RWPE2 (cell line): ENCODE data around the gene SLC23A1.
"Not testable (repeated sequence)": the region's sequence is repeated elsewhere in the genome, so short reads cannot be mapped to it uniquely, and the experiment has no call there.

Experiments used
- ATAC-seq: fragments of 200-7000 bp; cut with Tn5 transposase; 3 replicates; pipeline ENCODE4 v1.9.1; 2021; ENCODE audit warnings: low read depth
- DNase-seq: peaks from one replicate; pipeline ENCODE4 v3.0.0-alpha.2; 2020; ENCODE audit warnings: low spot score
- H3K27ac ChIP-seq: fragments of 450-650 bp; 2 replicates; pipeline ENCODE4 v1.5.1; 2017; ENCODE audit warnings: mild to moderate bottlenecking; ENCODE audit not compliant: poor library complexity, severe bottlenecking
- H3K27me3 ChIP-seq: fragments of 250-450 bp; sonication (Bioruptor Pico); 2 replicates; pipeline ENCODE4 v1.5.1; 2021; ENCODE audit warnings: mild to moderate bottlenecking, moderate library complexity; ENCODE audit not compliant: insufficient read depth, poor library complexity, severe bottlenecking
- H3K36me3 ChIP-seq: fragments of 250-450 bp; sonication (Bioruptor Pico); 2 replicates; pipeline ENCODE4 v1.5.1; 2020; ENCODE audit warnings: low read depth, mild to moderate bottlenecking, moderate library complexity
- H3K4me1 ChIP-seq: fragments of 250-450 bp; sonication (Bioruptor Pico); 2 replicates; pipeline ENCODE4 v1.5.1; 2021; ENCODE audit warnings: mild to moderate bottlenecking, moderate library complexity; ENCODE audit not compliant: insufficient read depth, poor library complexity, severe bottlenecking
- H3K4me3 ChIP-seq: fragments of 250-450 bp; sonication (Bioruptor Pico); 2 replicates; pipeline ENCODE4 v1.5.1; 2021; ENCODE audit warnings: mild to moderate bottlenecking, moderate library complexity; ENCODE audit not compliant: severe bottlenecking
- H3K9me3 ChIP-seq: fragments of 250-450 bp; sonication (Bioruptor Pico); 2 replicates; pipeline ENCODE4 v1.5.1; 2021; ENCODE audit warnings: mild to moderate bottlenecking, moderate library complexity; ENCODE audit not compliant: severe bottlenecking
- CTCF ChIP-seq: fragments of 450-650 bp; IDR thresholded peaks from one replicate; pipeline ENCODE4 v1.5.1; 2017; ENCODE audit warnings: mild to moderate bottlenecking, moderate library complexity; ENCODE audit not compliant: poor library complexity, severe bottlenecking

Gene SLC23A1

GRCh38 chr5:139389701-139390638 is 6.9 kb upstream of the SLC23A1 start, which contains the start of gene MZB1:
Gene MZB1 (minus strand): TSS chr5:139389913. CDS start chr5:139389856, 57 bp downstream.
- H3K36me3 ChIP-seq: no peaks in the 10 kb centered on the region
- no peak for DNase-seq
- H3K4me1 ChIP-seq: peaks cover 23% of the 10 kb centered on the region
- no peak within 1 kb of the TSS for H3K4me3 ChIP-seq
- ATAC-seq: no peak
- TF ChIP-seq CTCF: no peak
- H3K9me3 ChIP-seq: no peaks in the 10 kb centered on the region
- H3K27ac ChIP-seq: peak within 1 kb of the TSS; percentile 60
- H3K27me3 ChIP-seq: no peaks in the 10 kb centered on the region

DNA sequence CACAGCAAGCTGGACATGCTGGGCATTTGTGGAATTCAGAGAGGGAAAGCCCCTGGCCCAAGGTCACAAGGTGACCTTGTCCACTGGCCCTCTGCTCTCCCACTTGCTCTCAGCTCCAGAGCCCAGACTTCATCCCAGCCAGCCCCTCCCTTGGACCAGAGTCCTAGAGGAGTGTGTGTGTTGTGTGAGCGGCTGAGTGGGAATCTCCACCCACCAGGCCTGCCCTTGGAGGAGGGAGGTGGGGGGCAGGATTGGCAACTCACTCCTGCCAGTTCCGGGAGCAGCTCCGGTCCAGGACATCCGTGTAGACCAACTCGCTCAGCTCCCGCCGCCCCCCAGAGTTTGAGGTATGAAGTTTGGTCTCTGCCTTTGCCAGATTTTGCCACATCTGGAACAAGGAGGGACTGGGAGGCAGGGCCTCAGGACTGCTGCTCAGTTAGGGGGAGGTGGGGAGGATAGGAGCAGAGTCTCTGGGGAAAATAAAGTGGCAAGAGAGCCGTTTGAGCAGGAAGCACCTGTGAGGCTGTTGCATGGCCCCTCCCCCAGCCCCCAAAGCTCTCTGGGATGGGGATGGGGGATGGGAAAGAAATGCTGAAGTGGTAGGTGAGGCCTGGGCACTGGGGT is 5.2 kb upstream of the SLC23A1 start:
- no peak for ATAC-seq
- no peak for DNase-seq

DNA sequence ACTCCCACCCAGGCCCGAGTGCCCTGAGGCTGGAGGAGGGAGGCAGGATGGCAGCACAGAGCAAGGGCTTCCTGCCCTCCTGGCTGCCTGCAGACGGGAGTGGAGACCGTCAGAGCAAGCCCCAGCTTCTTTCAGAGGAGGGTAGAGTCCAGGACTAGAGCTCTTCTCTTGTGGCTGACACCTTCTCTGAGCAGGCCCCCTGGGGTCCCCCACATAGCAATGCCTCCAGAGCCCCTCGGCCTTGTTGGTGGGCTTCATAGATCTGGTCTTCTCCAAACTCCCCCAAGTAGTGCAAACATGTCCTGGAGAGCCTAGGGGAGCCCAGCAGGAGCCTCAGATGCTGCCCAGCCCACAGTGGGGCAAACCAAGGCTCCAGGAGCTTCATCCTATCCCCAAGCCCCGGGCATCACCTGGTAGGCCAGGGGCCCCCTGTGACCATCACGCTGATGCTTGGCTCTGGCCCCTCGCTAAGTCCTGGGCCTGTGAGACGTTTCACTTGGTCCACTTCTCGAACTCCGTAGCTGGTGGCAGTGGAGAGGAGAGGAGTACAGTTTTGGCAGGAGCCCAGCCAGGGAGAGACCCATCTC is 4.6 kb upstream of the SLC23A1 start:
- ATAC-seq (no peak), DNase-seq (no peak)
- Histone ChIP-seq H3K9me3 (no peaks in the 10 kb centered on the region), H3K4me3 (no peak overlapping the region), H3K36me3 (no peaks in the 10 kb centered on the region), H3K4me1 (peaks cover 26% of the 10 kb centered on the region), H3K27ac (no peak overlapping the region), H3K27me3 (no peaks in the 10 kb centered on the region)
- no peak for TF ChIP-seq CTCF

More for the DNA sequence above, 5.2 kb upstream of the SLC23A1 start:
- Histone ChIP-seq H3K4me1 (peaks cover 24% of the 10 kb centered on the region), H3K9me3 (no peaks in the 10 kb centered on the region), H3K36me3 (no peaks in the 10 kb centered on the region), H3K27ac (no peak overlapping the region), H3K27me3 (no peaks in the 10 kb centered on the region), H3K4me3 (no peak overlapping the region)
- no peak for TF ChIP-seq CTCF

- H3K4me3 ChIP-seq, H3K36me3 ChIP-seq, H3K27ac ChIP-seq: not testable (repeated sequence)
Observed at GRCh38 chr5:139386956-139387355, 3.9 kb upstream of the SLC23A1 start.

GRCh38 chr5:139386050-139386438 is 2.9 kb upstream of the SLC23A1 start:
- ATAC-seq (peak; percentile 19; the same call in 1 of the 3 replicates), DNase-seq (no peak)
- Histone ChIP-seq H3K36me3 (no peaks in the 10 kb centered on the region), H3K4me1 (peaks cover 15% of the 10 kb centered on the region), H3K27me3 (no peaks in the 10 kb centered on the region), H3K4me3 (no peak overlapping the region), H3K27ac (no peak overlapping the region), H3K9me3 (no peaks in the 10 kb centered on the region)
- no peak for TF ChIP-seq CTCF

More at GRCh38 chr5:139386956-139387355, 3.9 kb upstream of the SLC23A1 start:
- not testable (repeated sequence) for H3K9me3 ChIP-seq, DNase-seq, H3K27me3 ChIP-seq, ATAC-seq
- H3K4me1 ChIP-seq: peaks cover 25% of the 10 kb centered on the region
